Lower leg skin (tissue), 4 donors: ENCODE measurements around the gene CLDN6. TPM values are rescaled to one million over a fixed set of nuclear protein-coding genes. Genes with fewer than 3 reads are reported as not detected.
A peak's percentile ranks its signal among the peaks of the same experiment; 100 is the strongest.

ENCODE experiments used
- DNase-seq, 2 donors: peaks; one replicate each; pipeline ENCODE4 v3.0.0-alpha.2; 2019; ENCODE audit warnings: low spot score in 2 of 2
- H3K4me3 ChIP-seq: fragments of 200-600 bp; sonication (generic); 2 replicates; pipeline ENCODE4 v1.5.1; 2017; ENCODE audit warnings: mild to moderate bottlenecking, low read depth; ENCODE audit not compliant: poor library complexity, severe bottlenecking
- CTCF ChIP-seq, 3 donors: fragments of 450-650 bp; IDR thresholded peaks; one replicate each; pipeline ENCODE4 v1.5.1; 2016; ENCODE audit warnings: antibody characterized with exemption in 3 of 3, mild to moderate bottlenecking in 3 of 3, moderate library complexity in 2 of 3
- POLR2A ChIP-seq, 2 donors: fragments of 450-650 bp; IDR thresholded peaks; one replicate each; pipeline ENCODE4 v1.6.1; 2016 to 2017; ENCODE audit warnings: antibody characterized with exemption in 2 of 2, mild to moderate bottlenecking in 1 of 2, moderate library complexity in 1 of 2
- WGBS, 2 donors: methylation state at CpG; one replicate each; pipeline ENCODE4 v1.1.5; 2018; 5-methylcytosine and 5-hydroxymethylcytosine counted together
- intact Hi-C: fragments of 100-400 bp; cut with DNase I; formaldehyde crosslinking; loops from one replicate; pipeline ENCODE4 v1.15.0; 2023; ENCODE audit warnings: low total_unique reads
- total RNA-seq, 4 donors: library from RNA; depleted of rRNA; stranded (reverse); fragments of >200 nt; gene quantifications; one replicate each; pipeline ENCODE4 v1.1.0, GENCODE V29; 2016

CLDN6 gene
- total RNA-seq, 4 donors from 2014 or later: not detected

- WGBS, 2 donors: 91 to 92% methylated on average over 6 of the region's 6 CpGs
- no peak for DNase-seq
- TF ChIP-seq POLR2A (IDR thresholded peaks at IDR 0.05) (no peak), CTCF (IDR thresholded peaks at IDR 0.05) (no peak)
- intact Hi-C loops: no loop called here
- H3K4me3 ChIP-seq: no peak overlapping the region
Observed at GRCh38 chr16:3062553-3062952, 44.6 kb upstream of the CLDN6 start.

GRCh38 chr16:3060339-3061127 lies 42.5 kb upstream of the CLDN6 start:
- DNase-seq: no peak
- TF ChIP-seq POLR2A (IDR thresholded peaks at IDR 0.05) (no peak), CTCF (IDR thresholded peaks at IDR 0.05) (no peak)
- WGBS, 2 donors: 76 to 85% methylated on average over 14 of the region's 14 CpGs
- intact Hi-C loops: no loop called here
- no peak overlapping the region for H3K4me3 ChIP-seq

GRCh38 chr16:3059723-3060242 lies 41.8 kb upstream of the CLDN6 start:
- 54 to 57% methylated on average over 8 to 9 of the region's 9 CpGs for WGBS, 2 donors
- DNase-seq: no peak
- H3K4me3 ChIP-seq: peak overlapping the region; percentile 22
- intact Hi-C loops: no loop called here
- TF ChIP-seq POLR2A (IDR thresholded peaks at IDR 0.05) (no peak), CTCF (IDR thresholded peaks at IDR 0.05) (no peak)

- TF ChIP-seq POLR2A (IDR thresholded peaks at IDR 0.05): no peak
- no peak for TF ChIP-seq CTCF (IDR thresholded peaks at IDR 0.05)
- WGBS, 2 donors: 0 to 1% methylated on average over 14 to 27 of the region's 67 CpGs
- H3K4me3 ChIP-seq: peak overlapping the region; percentile 50
- DNase-seq: peak; percentile 67 to 96
- intact Hi-C loops: no loop called here
Observed at GRCh38 chr16:3059041-3059722, 41.2 kb upstream of the CLDN6 start.

DNA sequence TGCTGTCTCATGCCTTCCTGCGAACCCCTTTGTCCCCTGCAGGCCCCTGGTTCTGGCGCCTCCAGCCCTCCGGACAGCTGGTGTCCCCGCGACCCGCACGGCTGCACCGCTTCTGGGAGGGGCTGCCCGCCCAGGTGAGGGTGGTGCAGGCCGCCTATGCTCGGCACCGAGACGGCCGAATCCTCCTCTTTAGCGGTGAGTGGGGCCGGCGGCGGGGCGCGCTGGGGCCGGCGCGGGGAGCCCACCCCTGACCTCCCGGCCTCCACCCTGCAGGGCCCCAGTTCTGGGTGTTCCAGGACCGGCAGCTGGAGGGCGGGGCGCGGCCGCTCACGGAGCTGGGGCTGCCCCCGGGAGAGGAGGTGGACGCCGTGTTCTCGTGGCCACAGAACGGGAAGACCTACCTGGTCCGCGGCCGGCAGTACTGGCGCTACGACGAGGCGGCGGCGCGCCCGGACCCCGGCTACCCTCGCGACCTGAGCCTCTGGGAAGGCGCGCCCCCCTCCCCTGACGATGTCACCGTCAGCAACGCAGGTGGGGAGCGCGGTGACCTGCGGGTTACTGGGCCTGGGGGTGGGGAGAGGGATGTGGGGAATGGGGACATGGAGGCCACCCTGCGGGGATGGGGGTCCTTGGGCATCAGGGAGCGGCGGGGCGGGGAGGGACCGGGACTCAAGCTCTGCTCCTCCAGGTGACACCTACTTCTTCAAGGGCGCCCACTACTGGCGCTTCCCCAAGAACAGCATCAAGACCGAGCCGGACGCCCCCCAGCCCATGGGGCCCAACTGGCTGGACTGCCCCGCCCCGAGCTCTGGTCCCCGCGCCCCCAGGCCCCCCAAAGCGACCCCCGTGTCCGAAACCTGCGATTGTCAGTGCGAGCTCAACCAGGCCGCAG lies 40.4 kb upstream of the CLDN6 start:
- TF ChIP-seq POLR2A (IDR thresholded peaks at IDR 0.05): no peak
- TF ChIP-seq CTCF (IDR thresholded peaks at IDR 0.05): no peak
- WGBS, 2 donors: 9 to 43% methylated on average over 2 to 31 of the region's 77 CpGs
- peak overlapping the region; percentile 50 for H3K4me3 ChIP-seq
- intact Hi-C loops: no loop called here
- no peak for DNase-seq
